Coronary artery (tissue), 2 donors: ENCODE measurements around the gene MLN.

Experiments used
- DNase-seq: peaks from one replicate; pipeline ENCODE4 v3.0.0-alpha.2; 2017; ENCODE audit warnings: low spot score
- H3K27ac ChIP-seq, 2 donors: fragments of 200-600 bp; sonication (generic); one replicate each; pipeline ENCODE4 v1.5.1; 2016 to 2019
- H3K4me3 ChIP-seq: fragments of 200-600 bp; sonication (generic); 2 replicates; pipeline ENCODE4 v1.5.1; 2016; ENCODE audit warnings: mild to moderate bottlenecking, moderate library complexity
- CTCF ChIP-seq: fragments of 200-600 bp; sonication (generic); IDR thresholded peaks from one replicate; pipeline ENCODE4 v1.5.1; 2019; ENCODE audit warnings: antibody characterized with exemption

The MLN gene

GRCh38 chr6:33758815-33759216 is 45.0 kb downstream of the MLN start:
- TF ChIP-seq CTCF, result no peak
- DNase-seq, result no peak
- H3K4me3 ChIP-seq, result no peak overlapping the region
- no peak overlapping the region for H3K27ac ChIP-seq

GRCh38 chr6:33757906-33758305 is 45.9 kb downstream of the MLN start:
- no peak overlapping the region for H3K4me3 ChIP-seq
- no peak for TF ChIP-seq CTCF
- no peak overlapping the region for H3K27ac ChIP-seq
- no peak for DNase-seq

GRCh38 chr6:33757113-33757512 is 46.7 kb downstream of the MLN start:
- TF ChIP-seq CTCF, result no peak
- Histone ChIP-seq H3K27ac (no peak overlapping the region), H3K4me3 (no peak overlapping the region)
- no peak for DNase-seq

GRCh38 chr6:33756211-33756954 is 47.4 kb downstream of the MLN start:
- TF ChIP-seq CTCF, result no peak
- H3K27ac ChIP-seq, result no peak overlapping the region
- H3K4me3 ChIP-seq, result no peak overlapping the region
- no peak for DNase-seq

- Histone ChIP-seq H3K27ac (no peak overlapping the region), H3K4me3 (no peak overlapping the region)
- no peak for DNase-seq
- TF ChIP-seq CTCF, result no peak
Observed at GRCh38 chr6:33755070-33755869, 48.5 kb downstream of the MLN start.

- Histone ChIP-seq H3K27ac (no peak overlapping the region), H3K4me3 (no peak overlapping the region)
- DNase-seq, result no peak
- no peak for TF ChIP-seq CTCF
Observed at GRCh38 chr6:33754222-33754621, 49.6 kb downstream of the MLN start.

- Histone ChIP-seq H3K4me3 (no peak overlapping the region), H3K27ac (no peak overlapping the region)
- TF ChIP-seq CTCF, result no peak
- no peak for DNase-seq
Observed at GRCh38 chr6:33752646-33753015, 51.2 kb downstream of the MLN start.
